Karpas-422 (cell line): Measurements from ENCODE around the gene GLTP. TPM values are rescaled to one million over a fixed set of nuclear protein-coding genes. Genes with fewer than 3 reads are reported as not detected.
A peak's percentile ranks its signal among the peaks of the same experiment; 100 is the strongest.
"Not testable (repeated sequence)": the region's sequence is repeated elsewhere in the genome, so short reads cannot be mapped to it uniquely, and the experiment has no call there.

ENCODE experiments used
- DNase-seq: peaks from one replicate; pipeline ENCODE4 v3.0.0-alpha.2; 2015
- H2AFZ ChIP-seq: fragments of 200-600 bp; sonication (generic); 2 replicates; pipeline ENCODE4 v1.6.1; 2014; ENCODE audit warnings: antibody characterized with exemption, low read length, mixed read lengths
- H3K27ac ChIP-seq: fragments of 200-600 bp; sonication (generic); 2 replicates; pipeline ENCODE4 v1.5.1; 2014; ENCODE audit warnings: mild to moderate bottlenecking, low read length, moderate library complexity
- H3K27me3 ChIP-seq: fragments of 200-600 bp; sonication (generic); 2 replicates; pipeline ENCODE4 v1.6.1; 2014; ENCODE audit warnings: low read length, mixed read lengths
- H3K36me3 ChIP-seq: fragments of 200-600 bp; sonication (generic); 2 replicates; pipeline ENCODE4 v1.6.1; 2014; ENCODE audit warnings: low read length, mixed read lengths; ENCODE audit not compliant: insufficient read depth
- H3K4me1 ChIP-seq: fragments of 200-600 bp; sonication (generic); 2 replicates; pipeline ENCODE4 v1.6.1; 2014; ENCODE audit warnings: mild to moderate bottlenecking, low read length, mixed read lengths
- H3K4me2 ChIP-seq: fragments of 200-600 bp; sonication (generic); 2 replicates; pipeline ENCODE4 v1.6.1; 2014; ENCODE audit warnings: low read length, low read depth, mild to moderate bottlenecking; ENCODE audit not compliant: poor library complexity, severe bottlenecking
- H3K4me3 ChIP-seq: fragments of 200-600 bp; sonication (generic); 2 replicates; pipeline ENCODE4 v1.5.1; 2014; ENCODE audit warnings: mild to moderate bottlenecking, antibody characterized with exemption, low read length, mixed read lengths
- H3K79me2 ChIP-seq: fragments of 200-600 bp; sonication (generic); 2 replicates; pipeline ENCODE4 v1.6.1; 2014; ENCODE audit warnings: mild to moderate bottlenecking, low read length, mixed read lengths
- H3K9ac ChIP-seq: fragments of 200-600 bp; sonication (generic); 2 replicates; pipeline ENCODE4 v1.6.0; 2014; ENCODE audit warnings: low read length
- H3K9me2 ChIP-seq: fragments of 200-600 bp; sonication (generic), shearing (Covaris generic); replicated peaks from 2 replicates; pipeline ENCODE4 v1.6.0; 2014; ENCODE audit warnings: mild to moderate bottlenecking, low read length, moderate library complexity; ENCODE audit not compliant: insufficient read depth
- H3K9me3 ChIP-seq: fragments of 300-700, 200-600 bp; sonication (generic); 2 replicates; pipeline ENCODE4 v1.6.1; 2014; ENCODE audit warnings: low read length, mixed read lengths
- H4K20me1 ChIP-seq: fragments of 200-600 bp; sonication (generic); 2 replicates; pipeline ENCODE4 v1.6.1; 2014; ENCODE audit warnings: mild to moderate bottlenecking, antibody characterized with exemption, low read length, low read depth; ENCODE audit not compliant: insufficient read depth
- total RNA-seq: library from RNA; depleted of rRNA; stranded (reverse); fragments of >200 nt; shearing (Covaris generic); gene quantifications from 2 replicates; pipeline ENCODE4 v1.2.3, GENCODE V29; 2014; ENCODE audit warnings: low replicate concordance

GLTP gene
- total RNA-seq, 1 experiment from 2014 or later = 26.5 TPM

- no peak overlapping the region for H2AFZ ChIP-seq
- no peak overlapping the region for H3K4me2 ChIP-seq
- no peaks in the 10 kb centered on the region for H3K27me3 ChIP-seq
- no peak overlapping the region for H3K4me3 ChIP-seq
- H3K9me2 ChIP-seq = no peaks in the 10 kb centered on the region
- no peaks in the 10 kb centered on the region for H3K4me1 ChIP-seq
- H3K9me3 ChIP-seq = no peaks in the 10 kb centered on the region
- H3K9ac ChIP-seq = no peak overlapping the region
- peaks cover 5% of the 10 kb centered on the region; the same call in 1 of the 2 replicates for H3K36me3 ChIP-seq
- DNase-seq = no peak
- no peaks in the 10 kb centered on the region for H4K20me1 ChIP-seq
- no peaks in the 10 kb centered on the region for H3K79me2 ChIP-seq
- H3K27ac ChIP-seq = no peak overlapping the region
These were observed 25.0 kb downstream of the GLTP start for GRCh38 chr12:109855377-109855776.

- H3K27ac ChIP-seq, H3K9ac ChIP-seq, H2AFZ ChIP-seq, H3K36me3 ChIP-seq, DNase-seq, H3K4me3 ChIP-seq, H3K27me3 ChIP-seq, H3K9me2 ChIP-seq, H3K79me2 ChIP-seq, H4K20me1 ChIP-seq, H3K4me2 ChIP-seq, H3K9me3 ChIP-seq, H3K4me1 ChIP-seq: not testable (repeated sequence)
These were observed 29.8 kb downstream of the GLTP start for GRCh38 chr12:109850518-109850917.

GRCh38 chr12:109847142-109847735, 33.1 kb downstream of the GLTP start:
- Histone ChIP-seq H3K36me3 (no peaks in the 10 kb centered on the region), H3K4me3 (no peak overlapping the region), H3K27me3 (no peaks in the 10 kb centered on the region), H3K4me2 (no peak overlapping the region), H3K9me2 (no peaks in the 10 kb centered on the region), H3K4me1 (peaks cover 4% of the 10 kb centered on the region), H3K27ac (no peak overlapping the region), H3K79me2 (no peaks in the 10 kb centered on the region), H4K20me1 (no peaks in the 10 kb centered on the region), H3K9me3 (no peaks in the 10 kb centered on the region), H2AFZ (no peak overlapping the region), H3K9ac (no peak overlapping the region)
- no peak for DNase-seq

- Histone ChIP-seq H3K27me3 (no peaks in the 10 kb centered on the region), H3K9me3 (no peaks in the 10 kb centered on the region), H3K4me1 (peaks cover 4% of the 10 kb centered on the region), H2AFZ (peak overlapping the region; percentile 80; the same call in 1 of the 2 replicates), H3K4me3 (no peak overlapping the region), H3K27ac (no peak overlapping the region), H3K9ac (peak overlapping the region; percentile 52), H3K79me2 (no peaks in the 10 kb centered on the region), H3K4me2 (peak overlapping the region; percentile 59), H4K20me1 (no peaks in the 10 kb centered on the region), H3K36me3 (no peaks in the 10 kb centered on the region), H3K9me2 (no peaks in the 10 kb centered on the region)
- no peak for DNase-seq
These were observed 34.5 kb downstream of the GLTP start for GRCh38 chr12:109845824-109846205.

- H3K4me3 ChIP-seq = no peak overlapping the region
- peak overlapping the region; percentile 52 for H3K9ac ChIP-seq
- no peaks in the 10 kb centered on the region for H3K36me3 ChIP-seq
- DNase-seq = peak; percentile 95
- H3K9me2 ChIP-seq = no peaks in the 10 kb centered on the region
- peak overlapping the region; percentile 59 for H3K4me2 ChIP-seq
- peaks cover 4% of the 10 kb centered on the region for H3K4me1 ChIP-seq
- H3K27ac ChIP-seq = no peak overlapping the region
- H3K79me2 ChIP-seq = no peaks in the 10 kb centered on the region
- H3K9me3 ChIP-seq = no peaks in the 10 kb centered on the region
- H4K20me1 ChIP-seq = no peaks in the 10 kb centered on the region
- no peaks in the 10 kb centered on the region for H3K27me3 ChIP-seq
- H2AFZ ChIP-seq = peak overlapping the region; percentile 80
These were observed 35.1 kb downstream of the GLTP start for GRCh38 chr12:109844983-109845823.

GRCh38 chr12:109844091-109844490, 36.2 kb downstream of the GLTP start:
- H3K9me3 ChIP-seq = no peaks in the 10 kb centered on the region
- no peak overlapping the region for H3K27ac ChIP-seq
- no peak overlapping the region for H2AFZ ChIP-seq
- H3K4me2 ChIP-seq = no peak overlapping the region
- no peaks in the 10 kb centered on the region for H3K9me2 ChIP-seq
- H3K36me3 ChIP-seq = no peaks in the 10 kb centered on the region
- no peaks in the 10 kb centered on the region for H3K27me3 ChIP-seq
- H4K20me1 ChIP-seq = no peaks in the 10 kb centered on the region
- no peak overlapping the region for H3K4me3 ChIP-seq
- DNase-seq = no peak
- H3K9ac ChIP-seq = no peak overlapping the region
- no peaks in the 10 kb centered on the region for H3K79me2 ChIP-seq
- H3K4me1 ChIP-seq = peaks cover 4% of the 10 kb centered on the region

- no peak overlapping the region for H3K4me3 ChIP-seq
- H3K9me3 ChIP-seq = no peaks in the 10 kb centered on the region
- no peak overlapping the region for H3K27ac ChIP-seq
- no peaks in the 10 kb centered on the region for H3K9me2 ChIP-seq
- H3K27me3 ChIP-seq = no peaks in the 10 kb centered on the region
- H2AFZ ChIP-seq = no peak overlapping the region
- no peak overlapping the region for H3K4me2 ChIP-seq
- H3K36me3 ChIP-seq = no peaks in the 10 kb centered on the region
- H4K20me1 ChIP-seq = no peaks in the 10 kb centered on the region
- H3K4me1 ChIP-seq = peaks cover 4% of the 10 kb centered on the region
- no peak overlapping the region for H3K9ac ChIP-seq
- no peaks in the 10 kb centered on the region for H3K79me2 ChIP-seq
- DNase-seq = no peak
These were observed 38.3 kb downstream of the GLTP start for GRCh38 chr12:109842021-109842420.

- H3K79me2 ChIP-seq = no peaks in the 10 kb centered on the region
- H3K27me3 ChIP-seq = no peaks in the 10 kb centered on the region
- H3K4me3 ChIP-seq = no peak overlapping the region
- no peak overlapping the region for H3K4me2 ChIP-seq
- no peaks in the 10 kb centered on the region for H3K9me2 ChIP-seq
- no peak overlapping the region for H3K9ac ChIP-seq
- no peak for DNase-seq
- H3K27ac ChIP-seq = no peak overlapping the region
- H2AFZ ChIP-seq = no peak overlapping the region
- H3K4me1 ChIP-seq = peaks cover 4% of the 10 kb centered on the region
- no peaks in the 10 kb centered on the region for H3K9me3 ChIP-seq
- H3K36me3 ChIP-seq = no peaks in the 10 kb centered on the region
- H4K20me1 ChIP-seq = no peaks in the 10 kb centered on the region
These were observed 39.0 kb downstream of the GLTP start for GRCh38 chr12:109841356-109841755.
